Naive B cell (primary cell): ENCODE measurements around the gene COL21A1. TPM values are rescaled to one million over a fixed set of nuclear protein-coding genes. Genes with fewer than 3 reads are reported as not detected.

Experiments used
- ATAC-seq, 2 donors: fragments of 150-1000 bp; cut with Tn5 transposase; 2 replicates each; pipeline ENCODE4 v1.10.0; 2021; ENCODE audit warnings: low read depth in 2 of 2, mild to moderate bottlenecking in 2 of 2, moderate library complexity in 2 of 2
- DNase-seq: peaks from one replicate; pipeline ENCODE4 v3.0.0; 2022
- H3K27ac Mint-ChIP-seq, 6 donors: one replicate each; pipeline ENCODE4 v1.8.0; 2020 to 2022; ENCODE audit warnings: mild to moderate bottlenecking in 6 of 6, mixed read lengths in 6 of 6, moderate library complexity in 5 of 6, inconsistent platforms in 2 of 6
- H3K27me3 Mint-ChIP-seq, 3 donors: one replicate each; pipeline ENCODE4 v1.8.0; 2021 to 2022; ENCODE audit warnings: mixed read lengths in 3 of 3, mild to moderate bottlenecking in 1 of 3
- H3K36me3 Mint-ChIP-seq, 2 donors: one replicate each; pipeline ENCODE4 v1.8.0; 2020 to 2022; ENCODE audit warnings: mixed read lengths in 2 of 2, inconsistent platforms in 1 of 2, mild to moderate bottlenecking in 1 of 2
- H3K4me1 Mint-ChIP-seq, 3 donors: one replicate each; pipeline ENCODE4 v1.8.0; 2020 to 2022; ENCODE audit warnings: mixed read lengths in 3 of 3, inconsistent platforms in 1 of 3, mild to moderate bottlenecking in 1 of 3, moderate library complexity in 1 of 3
- H3K4me3 Mint-ChIP-seq, 8 donors: one replicate each; pipeline ENCODE4 v1.8.0; 2020 to 2022; ENCODE audit warnings: mild to moderate bottlenecking in 8 of 8, mixed read lengths in 8 of 8, moderate library complexity in 8 of 8, inconsistent platforms in 2 of 8
- H3K9me3 Mint-ChIP-seq, 7 donors: one replicate each; pipeline ENCODE4 v1.8.0; 2020 to 2022; ENCODE audit warnings: mixed read lengths in 7 of 7, mild to moderate bottlenecking in 5 of 7, inconsistent platforms in 2 of 7, moderate library complexity in 1 of 7
- polyA plus RNA-seq, 6 donors: library from polyadenylated mRNA; unstranded; fragments of 300-500 nt; fragmentation: Illumina TruSeq; gene quantifications; one replicate each; pipeline ENCODE4 v1.2.3, GENCODE V29; 2021; ENCODE audit warnings: low read depth in 6 of 6

COL21A1 gene
- polyA plus RNA-seq, 6 donors from 2014 or later: not detected

DNA sequence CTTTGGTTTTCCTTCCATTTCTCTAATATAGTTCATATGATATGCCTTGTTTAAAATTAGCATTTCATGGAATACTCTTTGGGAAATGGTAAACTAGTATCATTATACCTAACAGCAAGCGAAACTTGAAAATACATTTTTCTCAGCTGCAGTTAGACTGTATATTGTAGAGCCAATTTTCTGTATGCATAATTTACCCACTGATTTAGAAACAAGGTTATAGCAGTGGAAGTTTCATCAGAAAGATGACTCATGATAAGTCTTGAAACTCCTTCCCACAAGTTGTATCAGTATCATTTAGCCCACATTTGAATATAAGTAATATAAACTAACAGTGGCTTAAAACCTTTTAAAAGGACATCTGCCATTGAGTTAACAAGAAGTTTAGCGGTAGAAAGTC is 207.2 kb downstream of the COL21A1 start:
- Mint-ChIP-seq H3K4me3 (no peak overlapping the region), H3K9me3 (peaks cover 0 to 4% (median 1%) of the 10 kb centered on the region in 7 donors), H3K27me3 (peaks cover 0 to 4% (median 0%) of the 10 kb centered on the region in 3 donors), H3K36me3 (no peaks in the 10 kb centered on the region), H3K4me1 (no peaks in the 10 kb centered on the region), H3K27ac (no peak overlapping the region)
- no peak for ATAC-seq
- DNase-seq: no peak

DNA sequence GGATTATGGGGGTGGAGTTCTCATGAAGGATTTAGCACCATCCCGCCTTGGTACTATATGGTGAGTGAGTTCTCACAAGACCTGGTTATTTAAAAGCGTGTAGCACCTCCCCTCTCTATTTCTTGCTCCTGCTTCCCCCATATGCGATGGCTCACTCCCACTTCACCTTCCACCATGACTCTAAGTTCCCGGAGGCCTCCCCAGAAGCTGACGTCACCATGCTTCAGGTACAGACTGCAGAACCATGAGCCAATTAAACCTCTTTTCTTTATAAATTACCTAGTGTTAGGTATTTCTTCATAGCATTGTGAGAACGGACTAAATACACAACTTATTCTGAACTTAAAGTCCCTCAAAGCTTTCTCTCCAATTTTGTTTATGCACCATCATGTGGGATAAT is 208.6 kb downstream of the COL21A1 start:
- Mint-ChIP-seq H3K4me1 (no peaks in the 10 kb centered on the region), H3K9me3 (peaks cover 0 to 4% (median 0%) of the 10 kb centered on the region in 7 donors), H3K4me3 (no peak overlapping the region), H3K27me3 (peaks cover 0 to 4% (median 0%) of the 10 kb centered on the region in 3 donors), H3K36me3 (no peaks in the 10 kb centered on the region), H3K27ac (no peak overlapping the region)
- DNase-seq (no peak), ATAC-seq (no peak)

DNA sequence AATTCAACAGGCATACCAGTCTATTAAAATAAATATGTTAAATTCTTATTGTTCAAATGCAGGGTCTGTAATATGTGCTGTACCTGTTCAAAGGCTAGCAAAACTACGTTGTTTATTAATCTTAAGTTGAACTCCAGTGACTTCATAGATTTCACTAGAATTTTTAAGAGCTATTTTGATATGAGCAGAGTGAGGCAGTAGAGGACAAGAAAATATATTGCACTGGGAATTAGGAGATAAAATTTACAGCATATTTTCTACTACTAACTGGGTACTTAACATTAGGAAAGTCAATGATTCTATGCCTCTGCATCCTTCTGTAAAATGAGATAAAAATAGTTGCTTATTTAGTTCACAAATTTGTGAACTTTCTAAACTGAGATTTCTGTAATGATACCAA is 209.8 kb downstream of the COL21A1 start:
- no peak for ATAC-seq
- Mint-ChIP-seq H3K36me3 (no peaks in the 10 kb centered on the region), H3K27ac (no peak overlapping the region), H3K9me3 (peaks cover 0 to 4% (median 0%) of the 10 kb centered on the region in 7 donors), H3K4me1 (no peaks in the 10 kb centered on the region), H3K4me3 (no peak overlapping the region), H3K27me3 (peaks cover 0 to 4% (median 0%) of the 10 kb centered on the region in 3 donors)
- no peak for DNase-seq

DNA sequence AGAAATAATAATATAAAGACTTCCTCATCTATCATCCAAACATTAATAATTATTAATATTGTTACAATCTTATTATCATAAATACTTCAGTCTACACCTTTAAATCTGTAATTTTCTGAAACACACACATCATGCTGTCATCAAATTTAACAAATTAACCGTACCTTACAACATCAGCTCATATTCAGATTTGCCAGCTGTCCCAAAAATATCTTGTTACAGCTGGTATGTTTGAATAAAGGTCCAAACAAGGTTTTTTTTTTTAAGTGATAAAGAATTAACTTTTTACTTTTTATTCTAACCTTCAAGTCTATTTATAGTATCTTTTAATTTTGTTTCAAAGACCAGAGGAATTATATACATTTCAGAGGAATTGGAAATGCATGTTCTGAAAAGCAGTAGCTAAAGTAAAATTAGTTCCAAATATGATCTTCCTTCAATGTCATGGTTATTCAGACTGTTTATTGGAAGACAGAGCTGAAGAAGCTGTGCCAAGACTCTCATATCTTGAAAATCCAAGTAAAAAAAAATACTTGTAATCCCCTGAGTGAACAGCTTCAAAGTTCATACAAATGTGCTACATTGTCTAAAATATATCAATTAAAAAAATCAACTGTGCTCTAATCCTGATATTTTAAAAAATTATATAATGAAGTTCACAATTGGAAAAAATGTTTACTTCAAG is 210.3 kb downstream of the COL21A1 start:
- H3K36me3 Mint-ChIP-seq: no peaks in the 10 kb centered on the region
- no peak for DNase-seq
- peaks cover 0 to 4% (median 0%) of the 10 kb centered on the region in 3 donors for H3K27me3 Mint-ChIP-seq
- H3K9me3 Mint-ChIP-seq: peaks cover 0 to 4% (median 0%) of the 10 kb centered on the region in 7 donors
- H3K27ac Mint-ChIP-seq: no peak overlapping the region
- no peak overlapping the region for H3K4me3 Mint-ChIP-seq
- no peaks in the 10 kb centered on the region for H3K4me1 Mint-ChIP-seq
- no peak for ATAC-seq

DNA sequence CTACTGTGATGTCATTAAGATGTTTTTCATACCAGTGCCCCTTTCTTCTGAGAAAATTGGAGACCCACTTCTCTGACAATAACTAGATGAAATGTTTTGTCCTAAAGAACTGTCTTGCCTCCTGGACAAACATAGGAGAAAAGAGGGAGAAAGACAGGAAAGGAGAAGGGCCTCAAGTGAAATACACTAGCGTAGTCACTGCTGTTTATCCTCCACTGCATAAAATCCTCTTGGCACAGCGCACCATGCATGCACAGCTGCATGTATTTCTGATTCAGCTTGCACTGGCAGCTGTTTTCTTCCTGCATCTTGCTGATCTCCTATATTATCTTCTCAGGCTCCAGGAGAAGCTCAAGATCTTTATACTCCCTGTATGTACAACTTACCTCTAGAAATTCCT is 214.0 kb downstream of the COL21A1 start:
- Mint-ChIP-seq H3K4me3 (no peak overlapping the region), H3K9me3 (peaks cover 0 to 5% (median 0%) of the 10 kb centered on the region in 7 donors), H3K27ac (no peak overlapping the region), H3K36me3 (no peaks in the 10 kb centered on the region), H3K27me3 (peaks cover 0 to 4% (median 0%) of the 10 kb centered on the region in 3 donors), H3K4me1 (no peaks in the 10 kb centered on the region)
- DNase-seq (no peak), ATAC-seq (no peak)

DNA sequence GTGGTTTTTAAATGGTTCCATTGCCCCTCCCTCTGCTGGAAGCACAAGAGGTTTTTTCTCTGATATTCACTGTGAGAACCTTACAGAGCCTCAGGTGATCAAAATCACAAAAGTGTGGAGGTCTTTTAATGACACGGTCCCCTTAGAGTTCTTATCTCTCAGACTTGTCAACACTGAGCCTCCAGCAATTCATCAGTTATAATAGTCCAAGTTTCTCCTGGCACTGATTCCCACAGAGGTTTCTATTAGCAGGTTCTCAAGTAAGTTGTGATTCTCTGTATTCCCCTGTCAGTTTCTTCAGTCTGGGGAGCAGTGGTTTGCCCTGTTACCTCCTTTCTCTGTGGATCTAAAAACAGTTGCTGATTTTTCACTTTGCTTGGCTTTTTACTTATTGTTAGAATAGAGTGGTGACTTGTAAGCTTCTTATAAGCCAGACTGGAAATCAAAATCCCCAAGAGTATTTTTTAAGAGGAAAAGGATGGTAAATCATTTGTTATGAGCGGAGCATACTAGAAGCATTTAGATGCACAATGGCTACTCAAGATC is 214.6 kb downstream of the COL21A1 start:
- no peak overlapping the region for H3K27ac Mint-ChIP-seq
- H3K9me3 Mint-ChIP-seq: peaks cover 0 to 5% (median 0%) of the 10 kb centered on the region in 7 donors
- peaks cover 0 to 4% (median 0%) of the 10 kb centered on the region in 3 donors for H3K27me3 Mint-ChIP-seq
- DNase-seq: no peak
- H3K4me3 Mint-ChIP-seq: no peak overlapping the region
- no peaks in the 10 kb centered on the region for H3K36me3 Mint-ChIP-seq
- no peak for ATAC-seq
- no peaks in the 10 kb centered on the region for H3K4me1 Mint-ChIP-seq

DNA sequence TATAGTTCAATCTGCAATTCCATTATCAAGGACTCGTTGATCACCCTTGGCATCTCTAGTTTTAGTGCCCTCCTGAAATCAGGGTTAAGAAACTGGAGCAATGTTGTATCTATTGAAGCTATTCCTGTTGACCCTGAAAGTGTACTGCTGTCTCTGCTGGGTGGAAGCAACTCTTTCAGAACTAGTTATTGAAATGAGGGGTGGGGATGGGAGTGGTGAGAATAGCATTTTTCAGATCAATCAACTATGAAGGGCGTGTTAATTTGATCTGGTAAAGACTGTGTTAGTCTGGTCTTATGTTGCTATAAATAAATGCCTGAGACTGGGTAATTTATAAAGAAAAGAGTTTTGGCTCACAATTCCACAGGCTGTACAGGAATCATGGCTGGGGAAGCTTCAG is 219.5 kb downstream of the COL21A1 start:
- no peaks in the 10 kb centered on the region for H3K27me3 Mint-ChIP-seq
- no peaks in the 10 kb centered on the region for H3K36me3 Mint-ChIP-seq
- no peak overlapping the region for H3K4me3 Mint-ChIP-seq
- no peak overlapping the region for H3K27ac Mint-ChIP-seq
- H3K4me1 Mint-ChIP-seq: no peaks in the 10 kb centered on the region
- ATAC-seq (no peak), DNase-seq (no peak)
- H3K9me3 Mint-ChIP-seq: peaks cover 0 to 5% (median 0%) of the 10 kb centered on the region in 7 donors

DNA sequence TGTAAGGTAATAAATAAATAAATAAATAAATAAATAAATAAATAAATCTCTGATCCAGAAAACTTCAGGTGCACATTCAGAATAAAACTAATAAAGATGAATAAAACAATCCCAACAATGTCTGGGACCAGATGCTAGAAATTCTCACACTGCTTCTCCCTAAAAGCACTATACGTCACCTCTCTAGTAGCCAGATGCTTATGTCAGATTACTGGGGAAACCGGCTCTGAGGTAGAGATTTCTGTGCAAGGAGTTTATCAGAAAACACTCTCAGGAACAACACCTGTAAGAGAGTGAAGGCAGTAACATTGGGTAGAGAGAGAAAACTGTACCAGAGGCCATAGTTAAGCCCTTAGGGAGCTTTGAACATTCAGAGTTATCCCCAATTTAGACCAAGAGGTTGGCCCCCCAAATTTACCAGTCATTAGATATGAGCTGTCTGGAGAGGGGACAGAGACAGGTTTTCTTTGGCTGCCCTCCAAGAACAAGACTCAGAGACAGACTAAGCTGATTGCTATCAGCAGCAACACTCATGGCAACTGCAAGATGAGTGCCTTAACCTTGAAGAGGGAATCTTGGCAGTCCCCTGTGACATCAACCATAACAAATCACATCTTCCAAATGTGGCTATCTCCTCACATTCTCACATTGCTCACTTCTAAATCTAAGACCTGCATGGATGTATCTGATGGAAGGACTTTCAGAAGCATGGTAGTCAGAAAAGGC is 220.8 kb downstream of the COL21A1 start:
- H3K9me3 Mint-ChIP-seq: peaks cover 0 to 5% (median 0%) of the 10 kb centered on the region in 7 donors

DNA sequence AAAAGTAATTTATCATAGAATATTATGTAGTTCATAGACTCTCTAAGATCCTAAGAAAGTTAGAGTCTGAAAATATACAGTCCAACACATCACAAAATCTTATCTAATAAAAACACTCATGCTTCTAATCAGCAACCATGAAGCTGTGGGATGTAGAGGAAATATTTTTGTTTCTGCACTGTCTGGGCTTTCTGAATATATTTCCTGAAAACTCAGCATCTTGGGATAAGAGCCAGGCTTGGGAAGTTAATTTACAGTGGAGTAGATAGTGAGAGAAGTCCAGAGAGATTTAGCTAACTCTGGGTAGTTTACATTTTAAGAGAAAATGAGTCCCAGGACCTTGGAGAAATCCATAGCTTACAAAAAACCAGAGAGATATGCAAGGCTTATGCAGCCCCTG is 221.6 kb downstream of the COL21A1 start:
- H3K4me1 Mint-ChIP-seq: no peaks in the 10 kb centered on the region
- DNase-seq (no peak), ATAC-seq (no peak)
- H3K36me3 Mint-ChIP-seq: no peaks in the 10 kb centered on the region
- H3K27me3 Mint-ChIP-seq: no peaks in the 10 kb centered on the region
- H3K9me3 Mint-ChIP-seq: peaks cover 0 to 5% (median 0%) of the 10 kb centered on the region in 7 donors
- H3K4me3 Mint-ChIP-seq: no peak overlapping the region
- H3K27ac Mint-ChIP-seq: no peak overlapping the region

More for the DNA sequence above, 220.8 kb downstream of the COL21A1 start:
- Mint-ChIP-seq H3K4me1 (no peaks in the 10 kb centered on the region), H3K4me3 (no peak overlapping the region), H3K27me3 (no peaks in the 10 kb centered on the region), H3K27ac (no peak overlapping the region), H3K36me3 (no peaks in the 10 kb centered on the region)
- ATAC-seq: no peak
- no peak for DNase-seq

DNA sequence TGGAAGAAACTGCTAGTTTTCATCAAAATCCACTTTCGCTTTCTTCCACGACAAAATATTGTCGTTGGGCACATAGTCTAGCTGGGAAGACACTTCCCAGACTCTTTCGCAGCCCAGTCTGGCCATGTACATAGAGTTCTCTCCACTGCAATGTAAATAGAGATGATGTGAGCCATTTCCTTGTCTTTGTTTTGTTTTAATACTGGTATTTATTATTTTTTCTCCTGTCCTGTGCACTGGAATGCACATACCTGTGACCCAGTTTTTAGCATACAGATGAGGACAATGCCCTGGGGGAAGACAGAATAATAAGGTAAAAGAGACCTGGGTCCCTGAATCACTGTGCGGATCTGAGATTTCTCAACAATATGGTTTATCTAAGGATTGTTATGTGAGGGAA is 222.4 kb downstream of the COL21A1 start:
- no peak overlapping the region for H3K27ac Mint-ChIP-seq
- H3K9me3 Mint-ChIP-seq: peaks cover 0 to 2% (median 0%) of the 10 kb centered on the region in 7 donors
- H3K36me3 Mint-ChIP-seq: no peaks in the 10 kb centered on the region
- no peak overlapping the region for H3K4me3 Mint-ChIP-seq
- no peaks in the 10 kb centered on the region for H3K27me3 Mint-ChIP-seq
- ATAC-seq: no peak
- no peak for DNase-seq
- no peaks in the 10 kb centered on the region for H3K4me1 Mint-ChIP-seq

DNA sequence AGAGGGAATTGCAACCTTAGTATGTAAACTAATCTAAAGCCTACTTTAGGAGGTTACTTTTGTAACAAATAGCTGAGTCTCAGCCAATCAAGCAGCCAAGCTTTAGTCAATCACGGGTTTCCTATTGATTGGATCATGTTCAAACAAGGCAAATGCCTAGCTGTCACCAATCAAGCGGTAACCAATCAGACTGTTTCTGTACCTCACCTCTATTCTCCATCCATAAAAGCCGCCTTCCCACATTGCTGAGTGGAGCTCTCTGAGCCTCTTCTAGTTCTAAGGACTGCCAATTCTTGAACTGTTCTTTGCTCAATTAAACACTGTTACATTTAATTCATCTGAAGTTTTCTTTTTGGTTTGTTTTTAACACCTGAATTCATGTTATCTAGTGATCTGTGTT is 223.6 kb downstream of the COL21A1 start:
- Mint-ChIP-seq H3K36me3 (no peaks in the 10 kb centered on the region), H3K4me1 (no peaks in the 10 kb centered on the region), H3K27ac (no peak overlapping the region), H3K9me3 (peaks cover 0 to 4% (median 0%) of the 10 kb centered on the region in 7 donors), H3K27me3 (no peaks in the 10 kb centered on the region), H3K4me3 (no peak overlapping the region)
- no peak for ATAC-seq
- no peak for DNase-seq

DNA sequence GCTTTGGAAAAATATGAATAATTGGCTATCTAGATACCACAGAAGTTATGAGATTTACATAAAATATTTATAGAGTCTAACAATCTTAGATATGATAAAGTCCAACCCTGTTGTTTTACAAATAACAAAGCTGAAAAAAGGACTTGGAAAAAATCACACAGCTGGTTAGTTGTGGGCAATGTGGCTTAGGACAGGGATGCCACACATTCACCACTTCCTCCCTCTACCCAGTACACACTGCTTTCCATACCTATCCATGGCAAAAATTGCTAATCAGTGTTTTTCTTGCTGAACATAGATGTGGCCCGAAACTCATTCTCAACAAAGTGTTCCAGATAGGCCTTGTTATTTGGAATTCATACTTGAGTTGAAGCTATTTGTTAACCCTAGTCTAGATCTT is 224.7 kb downstream of the COL21A1 start:
- Mint-ChIP-seq H3K36me3 (no peaks in the 10 kb centered on the region), H3K4me1 (no peaks in the 10 kb centered on the region), H3K27me3 (no peaks in the 10 kb centered on the region), H3K9me3 (peaks cover 0 to 2% (median 0%) of the 10 kb centered on the region in 7 donors), H3K27ac (no peak overlapping the region), H3K4me3 (no peak overlapping the region)
- ATAC-seq: no peak
- DNase-seq: no peak

DNA sequence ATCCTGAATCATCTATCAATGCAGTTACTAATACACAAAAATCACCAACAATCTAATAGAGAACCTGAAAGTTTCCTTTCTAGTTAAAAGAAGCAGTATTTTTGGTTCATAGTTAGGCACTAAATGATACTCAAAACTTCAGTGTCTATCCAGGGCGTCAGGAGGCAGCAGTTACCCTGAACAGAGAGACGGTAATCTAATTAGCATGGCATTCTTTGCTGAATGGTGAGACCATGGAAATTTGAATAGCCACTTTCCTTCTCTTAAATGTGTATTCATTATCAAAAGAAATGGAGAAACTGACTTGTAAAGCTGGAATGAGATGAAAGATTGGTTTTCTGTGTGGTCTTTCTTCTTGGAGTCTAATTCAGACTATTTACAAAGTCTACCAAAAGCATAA is 225.4 kb downstream of the COL21A1 start:
- H3K4me3 Mint-ChIP-seq: no peak overlapping the region
- DNase-seq (no peak), ATAC-seq (no peak)
- H3K27me3 Mint-ChIP-seq: no peaks in the 10 kb centered on the region
- peaks cover 0 to 2% (median 0%) of the 10 kb centered on the region in 7 donors for H3K9me3 Mint-ChIP-seq
- H3K27ac Mint-ChIP-seq: no peak overlapping the region
- H3K4me1 Mint-ChIP-seq: no peaks in the 10 kb centered on the region
- no peaks in the 10 kb centered on the region for H3K36me3 Mint-ChIP-seq

DNA sequence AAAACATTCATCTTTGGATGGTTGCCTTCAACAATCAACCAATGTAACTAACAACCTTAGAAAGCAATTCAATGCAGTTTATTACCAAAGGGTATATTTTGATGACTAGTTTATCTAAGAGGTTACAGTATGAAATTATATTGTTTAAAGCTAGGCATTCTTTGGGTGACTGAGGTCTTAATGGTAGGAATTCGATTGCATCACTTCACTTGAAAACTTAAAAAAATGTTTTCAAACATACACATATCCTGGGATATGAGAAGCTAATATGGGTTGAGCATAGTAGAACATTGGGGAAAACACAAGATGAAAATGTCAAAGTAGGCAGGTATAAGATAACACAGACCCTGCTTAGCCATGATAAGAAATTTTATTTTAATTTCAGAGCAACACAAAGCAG is 227.4 kb downstream of the COL21A1 start:
- H3K36me3 Mint-ChIP-seq: no peaks in the 10 kb centered on the region

More for the DNA sequence above, 227.4 kb downstream of the COL21A1 start:
- Mint-ChIP-seq H3K4me1 (no peaks in the 10 kb centered on the region), H3K4me3 (no peak overlapping the region), H3K9me3 (peaks cover 0 to 10% (median 2%) of the 10 kb centered on the region in 7 donors), H3K27ac (no peak overlapping the region), H3K27me3 (no peaks in the 10 kb centered on the region)
- DNase-seq (no peak), ATAC-seq (no peak)
